ENCODE results near the gene NLRC3. TPM values are rescaled to one million over a fixed set of nuclear protein-coding genes. Genes with fewer than 3 reads are reported as not detected.
"Not testable (repeated sequence)": the region's sequence is repeated elsewhere in the genome, so short reads cannot be mapped to it uniquely, and the experiment has no call there.

Gene NLRC3
- polyA plus RNA-seq, 1 of the 3 experiments (the other 2 are of a cell fraction), result not detected

DNA sequence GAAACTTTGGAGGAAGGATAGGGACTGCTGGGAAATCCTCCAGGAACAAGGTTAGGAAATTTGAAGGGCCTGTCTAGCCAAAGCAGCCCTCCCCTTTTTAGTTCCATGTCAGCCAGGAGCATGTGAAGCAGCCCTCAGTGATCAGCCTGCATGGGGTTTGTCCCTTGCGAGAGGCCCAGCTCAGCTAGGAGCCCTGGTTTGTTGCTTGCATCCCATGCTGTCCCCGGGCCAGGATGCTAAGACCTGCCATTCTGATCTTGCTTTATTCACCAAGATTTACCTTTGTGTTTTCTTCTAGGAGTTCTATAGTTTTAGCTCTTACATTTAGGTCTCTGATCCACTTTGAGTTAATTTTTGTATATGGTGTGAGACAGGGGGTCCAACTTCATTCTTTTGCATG is 48.8 kb downstream of the NLRC3 start (continued):
- TF ChIP-seq, protein P1, sequence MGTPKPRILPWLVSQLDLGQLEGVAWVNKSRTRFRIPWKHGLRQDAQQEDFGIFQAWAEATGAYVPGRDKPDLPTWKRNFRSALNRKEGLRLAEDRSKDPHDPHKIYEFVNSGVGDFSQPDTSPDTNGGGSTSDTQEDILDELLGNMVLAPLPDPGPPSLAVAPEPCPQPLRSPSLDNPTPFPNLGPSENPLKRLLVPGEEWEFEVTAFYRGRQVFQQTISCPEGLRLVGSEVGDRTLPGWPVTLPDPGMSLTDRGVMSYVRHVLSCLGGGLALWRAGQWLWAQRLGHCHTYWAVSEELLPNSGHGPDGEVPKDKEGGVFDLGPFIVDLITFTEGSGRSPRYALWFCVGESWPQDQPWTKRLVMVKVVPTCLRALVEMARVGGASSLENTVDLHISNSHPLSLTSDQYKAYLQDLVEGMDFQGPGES (IDR thresholded peaks at IDR 0.05; ENCODE audit: low read depth, low read length), result no peak
- TF ChIP-seq, protein P2, sequence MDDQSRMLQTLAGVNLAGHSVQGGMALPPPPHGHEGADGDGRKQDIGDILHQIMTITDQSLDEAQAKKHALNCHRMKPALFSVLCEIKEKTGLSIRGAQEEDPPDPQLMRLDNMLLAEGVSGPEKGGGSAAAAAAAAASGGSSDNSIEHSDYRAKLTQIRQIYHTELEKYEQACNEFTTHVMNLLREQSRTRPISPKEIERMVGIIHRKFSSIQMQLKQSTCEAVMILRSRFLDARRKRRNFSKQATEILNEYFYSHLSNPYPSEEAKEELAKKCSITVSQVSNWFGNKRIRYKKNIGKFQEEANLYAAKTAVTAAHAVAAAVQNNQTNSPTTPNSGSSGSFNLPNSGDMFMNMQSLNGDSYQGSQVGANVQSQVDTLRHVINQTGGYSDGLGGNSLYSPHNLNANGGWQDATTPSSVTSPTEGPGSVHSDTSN (IDR thresholded peaks at IDR 0.05), result no peak
- TF ChIP-seq, protein P3, sequence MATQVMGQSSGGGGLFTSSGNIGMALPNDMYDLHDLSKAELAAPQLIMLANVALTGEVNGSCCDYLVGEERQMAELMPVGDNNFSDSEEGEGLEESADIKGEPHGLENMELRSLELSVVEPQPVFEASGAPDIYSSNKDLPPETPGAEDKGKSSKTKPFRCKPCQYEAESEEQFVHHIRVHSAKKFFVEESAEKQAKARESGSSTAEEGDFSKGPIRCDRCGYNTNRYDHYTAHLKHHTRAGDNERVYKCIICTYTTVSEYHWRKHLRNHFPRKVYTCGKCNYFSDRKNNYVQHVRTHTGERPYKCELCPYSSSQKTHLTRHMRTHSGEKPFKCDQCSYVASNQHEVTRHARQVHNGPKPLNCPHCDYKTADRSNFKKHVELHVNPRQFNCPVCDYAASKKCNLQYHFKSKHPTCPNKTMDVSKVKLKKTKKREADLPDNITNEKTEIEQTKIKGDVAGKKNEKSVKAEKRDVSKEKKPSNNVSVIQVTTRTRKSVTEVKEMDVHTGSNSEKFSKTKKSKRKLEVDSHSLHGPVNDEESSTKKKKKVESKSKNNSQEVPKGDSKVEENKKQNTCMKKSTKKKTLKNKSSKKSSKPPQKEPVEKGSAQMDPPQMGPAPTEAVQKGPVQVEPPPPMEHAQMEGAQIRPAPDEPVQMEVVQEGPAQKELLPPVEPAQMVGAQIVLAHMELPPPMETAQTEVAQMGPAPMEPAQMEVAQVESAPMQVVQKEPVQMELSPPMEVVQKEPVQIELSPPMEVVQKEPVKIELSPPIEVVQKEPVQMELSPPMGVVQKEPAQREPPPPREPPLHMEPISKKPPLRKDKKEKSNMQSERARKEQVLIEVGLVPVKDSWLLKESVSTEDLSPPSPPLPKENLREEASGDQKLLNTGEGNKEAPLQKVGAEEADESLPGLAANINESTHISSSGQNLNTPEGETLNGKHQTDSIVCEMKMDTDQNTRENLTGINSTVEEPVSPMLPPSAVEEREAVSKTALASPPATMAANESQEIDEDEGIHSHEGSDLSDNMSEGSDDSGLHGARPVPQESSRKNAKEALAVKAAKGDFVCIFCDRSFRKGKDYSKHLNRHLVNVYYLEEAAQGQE (IDR thresholded peaks at IDR 0.05; ENCODE audit: low read depth, low read length), result no peak
- TF ChIP-seq TCF12 (IDR thresholded peaks at IDR 0.05) (no peak), SIN3A (IDR thresholded peaks at IDR 0.05; ENCODE audit: borderline replicate concordance, low read depth, low read length) (no peak), ELF1 (IDR thresholded peaks at IDR 0.05) (no peak)

DNA sequence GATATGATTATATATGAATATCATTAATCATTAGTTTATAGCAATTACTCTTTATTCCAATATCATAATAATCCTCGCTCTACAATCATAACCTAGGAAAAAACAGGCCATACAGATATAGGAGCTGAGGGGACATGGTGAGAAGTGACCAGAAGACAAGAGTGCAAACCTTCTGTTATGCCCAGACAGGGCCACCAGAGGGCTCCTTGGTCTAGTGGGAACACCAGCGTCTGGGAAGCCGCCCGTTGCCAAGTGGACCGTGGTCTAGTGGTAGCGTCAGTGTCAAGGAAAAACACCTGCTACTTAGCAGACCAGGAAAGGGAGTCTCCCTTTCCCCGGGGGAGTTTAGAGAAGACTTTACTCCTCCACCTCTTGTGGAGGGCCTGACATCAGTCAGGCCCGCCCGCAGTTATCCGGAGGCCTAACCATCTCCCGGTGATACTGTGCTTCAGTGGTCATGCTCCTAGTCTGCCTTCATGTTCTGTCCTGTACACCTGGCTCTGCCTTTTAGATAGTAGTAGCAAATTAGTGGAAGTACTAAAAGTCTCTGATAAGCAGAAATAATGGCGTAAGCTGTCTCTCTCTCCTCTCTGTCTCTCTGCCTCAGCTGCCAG is 49.9 kb downstream of the NLRC3 start:
- H3K9me2 ChIP-seq; H3K4me3 ChIP-seq (ENCODE audit: low read depth in 2 of 2, low read length in 1 of 2); H3K4me1 ChIP-seq (ENCODE audit: control insufficient read depth in 1 of 2, insufficient read depth in 2 of 2, low read depth in 1 of 2, low read length in 1 of 2); H4K20me1 ChIP-seq (ENCODE audit: insufficient read depth); H3K9ac ChIP-seq; POLR2A ChIA-PET; H3K79me2 ChIP-seq (ENCODE audit: insufficient read depth); H2AFZ ChIP-seq (ENCODE audit: low read depth); H3K27me3 ChIP-seq (ENCODE audit: insufficient read depth); DNase-seq; H3K9me3 ChIP-seq; H3F3A ChIP-seq (replicated peaks; ENCODE audit: insufficient read depth); H3K27ac ChIP-seq (ENCODE audit: low read depth in 2 of 2, low read length in 1 of 2); H3K4me2 ChIP-seq: not testable (repeated sequence)
- TF ChIP-seq RAD21 (IDR thresholded peaks at IDR 0.05; ENCODE audit: low read length), result peak; percentile 54
- TF ChIP-seq, protein P4, sequence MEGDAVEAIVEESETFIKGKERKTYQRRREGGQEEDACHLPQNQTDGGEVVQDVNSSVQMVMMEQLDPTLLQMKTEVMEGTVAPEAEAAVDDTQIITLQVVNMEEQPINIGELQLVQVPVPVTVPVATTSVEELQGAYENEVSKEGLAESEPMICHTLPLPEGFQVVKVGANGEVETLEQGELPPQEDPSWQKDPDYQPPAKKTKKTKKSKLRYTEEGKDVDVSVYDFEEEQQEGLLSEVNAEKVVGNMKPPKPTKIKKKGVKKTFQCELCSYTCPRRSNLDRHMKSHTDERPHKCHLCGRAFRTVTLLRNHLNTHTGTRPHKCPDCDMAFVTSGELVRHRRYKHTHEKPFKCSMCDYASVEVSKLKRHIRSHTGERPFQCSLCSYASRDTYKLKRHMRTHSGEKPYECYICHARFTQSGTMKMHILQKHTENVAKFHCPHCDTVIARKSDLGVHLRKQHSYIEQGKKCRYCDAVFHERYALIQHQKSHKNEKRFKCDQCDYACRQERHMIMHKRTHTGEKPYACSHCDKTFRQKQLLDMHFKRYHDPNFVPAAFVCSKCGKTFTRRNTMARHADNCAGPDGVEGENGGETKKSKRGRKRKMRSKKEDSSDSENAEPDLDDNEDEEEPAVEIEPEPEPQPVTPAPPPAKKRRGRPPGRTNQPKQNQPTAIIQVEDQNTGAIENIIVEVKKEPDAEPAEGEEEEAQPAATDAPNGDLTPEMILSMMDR (IDR thresholded peaks at IDR 0.05), result peak; percentile 43
- TF ChIP-seq SMC3 (IDR thresholded peaks at IDR 0.05; ENCODE audit: low read depth, low read length), result 0 out of 2 replicates have a peak, but pooled peaks have one; percentile 24
- 76% methylated on average over 7 of the region's 12 CpGs for WGBS (ENCODE audit: low lambda C conversion rate)
- CTCF ChIA-PET, result interaction anchor here (0.7 to 1.1 kb wide), 3 partner anchors 17 to 23 kb away, joined by 3 to 4 read pairs (median 3); no protein-coding TSS in a partner anchor
- H3K36me3 ChIP-seq (replicated peaks in 1 of 2; ENCODE audit: control insufficient read depth in 1 of 2, insufficient read depth in 2 of 2, low read length in 1 of 2), result peaks cover 29 to 50% of the 10 kb centered on the region in 2 experiments
